B cell (primary cell): ENCODE results near the gene MTX2. TPM values are rescaled to one million over a fixed set of nuclear protein-coding genes. Genes with fewer than 3 reads are reported as not detected.

ENCODE experiments used
- ATAC-seq: fragments of 200-7000 bp; cut with Tn5 transposase; one replicate; pipeline ENCODE4 v1.10.0; 2021; ENCODE audit warnings: low read depth, mild to moderate bottlenecking, moderate number of reproducible peaks, moderate library complexity
- CTCF ChIA-PET: fragments of 350-600 bp; sonication (Branson Sonifier 250); formaldehyde crosslinking; loops from one replicate; lab custom pipeline; 2021; ENCODE audit warnings: antibody characterized with exemption, inconsistent platforms; lab: Charles Lee
- POLR2A ChIA-PET: fragments of 350-600 bp; sonication (Branson Sonifier 250); formaldehyde crosslinking; loops from one replicate; lab custom pipeline; 2021; ENCODE audit warnings: antibody characterized with exemption; lab: Charles Lee
- DNase-seq: peaks from one replicate; pipeline ENCODE4 v3.0.0; 2013
- H2AFZ ChIP-seq: 2 replicates; pipeline ENCODE4 v1.6.1; 2012; ENCODE audit warnings: mild to moderate bottlenecking, low read depth, low read length; ENCODE audit not compliant: insufficient read depth, poor library complexity, severe bottlenecking
- H3K27ac ChIP-seq, 2 donors: 1 replicate in 1 of 2; 2 replicates in 1 of 2; pipeline ENCODE4 v1.5.1; 2012 to 2013; ENCODE audit warnings: low read length in 2 of 2, mild to moderate bottlenecking in 2 of 2, moderate library complexity in 1 of 2
- H3K27me3 ChIP-seq, 4 experiments: fragments of 200-600 bp in 1 of 4; sonication (generic) in 1 of 4; replicated peaks in 1 of 4; 1 replicate in 2 of 4; 2 replicates in 2 of 4; pipeline versions ENCODE4 v1.6.1 to v1.7.0; 2013 to 2016; ENCODE audit warnings: low read length in 3 of 4, mild to moderate bottlenecking in 2 of 4, mixed read lengths in 1 of 4, moderate library complexity in 1 of 4; ENCODE audit not compliant: insufficient read depth in 4 of 4, control insufficient read depth in 3 of 4; ENCODE audit errors: control extremely low read depth in 1 of 4
- H3K36me3 ChIP-seq, 2 experiments: replicated peaks in 1 of 2; 1 replicate in 1 of 2; 2 replicates in 1 of 2; pipeline versions ENCODE4 v1.6.1 to v1.7.1; 2013; ENCODE audit warnings: low read length in 1 of 2; ENCODE audit not compliant: insufficient read depth in 2 of 2, control insufficient read depth in 1 of 2; ENCODE audit errors: control extremely low read depth in 1 of 2, extremely low read depth in 1 of 2
- H3K4me1 ChIP-seq, 2 donors: fragments of 200-600 bp in 1 of 2; sonication (generic) in 1 of 2; 1 replicate in 1 of 2; 2 replicates in 1 of 2; pipeline versions ENCODE4 v1.5.1 to v1.6.1; 2013 to 2017; ENCODE audit warnings: low read length in 2 of 2; ENCODE audit not compliant: control insufficient read depth in 2 of 2, insufficient read depth in 2 of 2
- H3K4me2 ChIP-seq: replicated peaks from 2 replicates; pipeline ENCODE3; 2012; ENCODE audit warnings: mild to moderate bottlenecking, low read depth, low read length; ENCODE audit not compliant: poor library complexity, severe bottlenecking
- H3K4me3 ChIP-seq, 5 experiments: fragments of 200-600 bp in 1 of 5; sonication (generic) in 1 of 5; 1 replicate in 3 of 5; 2 replicates in 2 of 5; pipeline versions ENCODE4 v1.5.1 to v1.7.0; 2011 to 2016; ENCODE audit warnings: low read length in 4 of 5, mild to moderate bottlenecking in 4 of 5, low read depth in 2 of 5, control low read depth in 1 of 5, moderate library complexity in 1 of 5; ENCODE audit not compliant: insufficient read depth in 1 of 5; ENCODE audit errors: control extremely low read depth in 1 of 5, extremely low read depth in 1 of 5
- H3K79me2 ChIP-seq: fragments of 200-600 bp; sonication (generic); one replicate; pipeline ENCODE4 v1.6.0; 2016; ENCODE audit warnings: low read length; ENCODE audit not compliant: control insufficient read depth, insufficient read depth
- H3K9ac ChIP-seq: fragments of 200-600 bp; sonication (generic); 2 replicates; pipeline ENCODE4 v1.6.1; 2017; ENCODE audit warnings: mild to moderate bottlenecking, low read length, moderate library complexity
- H3K9me3 ChIP-seq, 3 donors: one replicate each; pipeline versions ENCODE4 v1.6.1 to v1.7.1; 2013; ENCODE audit warnings: low read length in 2 of 3; ENCODE audit not compliant: control insufficient read depth in 2 of 3, insufficient read depth in 1 of 3; ENCODE audit errors: control extremely low read depth in 1 of 3
- H4K20me1 ChIP-seq: 2 replicates; pipeline ENCODE4 v1.6.0; 2012; ENCODE audit warnings: mild to moderate bottlenecking, low read length; ENCODE audit not compliant: insufficient read depth, control insufficient read depth, poor library complexity, severe bottlenecking
- H3K27ac Mint-ChIP-seq: one replicate; pipeline ENCODE4 v1.8.0; 2021; ENCODE audit warnings: mixed read lengths
- H3K27me3 Mint-ChIP-seq: one replicate; pipeline ENCODE4 v1.8.0; 2021; ENCODE audit warnings: mixed read lengths
- H3K4me1 Mint-ChIP-seq: one replicate; pipeline ENCODE4 v1.8.0; 2021; ENCODE audit warnings: mixed read lengths
- H3K4me3 Mint-ChIP-seq: one replicate; pipeline ENCODE4 v1.8.0; 2021; ENCODE audit warnings: mixed read lengths
- H3K9me3 Mint-ChIP-seq: one replicate; pipeline ENCODE4 v1.8.0; 2022; ENCODE audit warnings: mixed read lengths; ENCODE audit not compliant: insufficient read depth
- CTCF ChIP-seq: fragments of 200-600 bp; IDR thresholded peaks from one replicate; pipeline ENCODE4 v1.8.0; 2022; ENCODE audit warnings: antibody characterized with exemption, mild to moderate bottlenecking
- EZH2 ChIP-seq: IDR thresholded peaks from 2 replicates; pipeline ENCODE4 v1.6.1; 2012; ENCODE audit warnings: borderline replicate concordance, low read depth, mild to moderate bottlenecking, moderate library complexity, low read length; ENCODE audit not compliant: insufficient read depth, poor library complexity, severe bottlenecking
- WGBS: methylation state at CpG from one replicate; pipeline ENCODE4 v1.1.5; 2013; ENCODE audit warnings: missing lambda C conversion rate; ENCODE audit not compliant: insufficient coverage; 5-methylcytosine and 5-hydroxymethylcytosine counted together
- intact Hi-C: fragments of 100-400 bp; cut with micrococcal nuclease; formaldehyde crosslinking; loops from one replicate; pipeline ENCODE4 v1.10.0; 2022
- polyA plus RNA-seq: library from polyadenylated mRNA; depleted of rRNA; stranded (reverse); fragments of >200 nt; gene quantifications from 2 replicates; pipeline ENCODE4 v1.2.3, GENCODE V29; 2012
- total RNA-seq, 2 donors: library from RNA; stranded (reverse); fragments of 120-200 nt in 1 of 2; gene quantifications; 1 replicate in 1 of 2; 2 replicates in 1 of 2; pipeline versions ENCODE4 v1.2.3 to v1.2.4, GENCODE V29; 2013 to 2022

MTX2 gene
- total and polyA plus RNA-seq, 2 donors (not counting 1 experiment from before 2014, with no cell fraction given), result 11.2 to 11.5 TPM

GRCh38 chr2:176278927-176279326 is 9.7 kb downstream of the MTX2 start:
- Mint-ChIP-seq H3K9me3 (no peaks in the 10 kb centered on the region), H3K27ac (no peak overlapping the region), H3K4me1 (peaks cover 22% of the 10 kb centered on the region), H3K4me3 (no peak overlapping the region), H3K27me3 (no peaks in the 10 kb centered on the region)
- ChIA-PET POLR2A (interaction anchor here (1.2 kb wide), 1 partner anchor 39 kb away, joined by 3 read pairs; no protein-coding TSS in a partner anchor), CTCF (no interaction called here)
- DNase-seq, result no peak
- H3K4me1 ChIP-seq, result peaks cover 0 to 6% of the 10 kb centered on the region in 2 donors
- no peak for ATAC-seq
- no peak overlapping the region for H3K9ac ChIP-seq
- no peak overlapping the region for H3K4me2 ChIP-seq
- peaks cover 10% of the 10 kb centered on the region for H4K20me1 ChIP-seq
- H2AFZ ChIP-seq, result no peak overlapping the region
- H3K4me3 ChIP-seq, result no peak overlapping the region
- TF ChIP-seq EZH2, result no peak
- no peak for TF ChIP-seq CTCF
- no CpG with 5 or more reads among the region's 1 CpG for WGBS
- no peak overlapping the region for H3K27ac ChIP-seq
- H3K27me3 ChIP-seq, result no peaks in the 10 kb centered on the region
- H3K79me2 ChIP-seq, result peaks cover 52% of the 10 kb centered on the region
- H3K36me3 ChIP-seq, result no peaks in the 10 kb centered on the region
- intact Hi-C loops, result no loop called here
- no peaks in the 10 kb centered on the region for H3K9me3 ChIP-seq

DNA sequence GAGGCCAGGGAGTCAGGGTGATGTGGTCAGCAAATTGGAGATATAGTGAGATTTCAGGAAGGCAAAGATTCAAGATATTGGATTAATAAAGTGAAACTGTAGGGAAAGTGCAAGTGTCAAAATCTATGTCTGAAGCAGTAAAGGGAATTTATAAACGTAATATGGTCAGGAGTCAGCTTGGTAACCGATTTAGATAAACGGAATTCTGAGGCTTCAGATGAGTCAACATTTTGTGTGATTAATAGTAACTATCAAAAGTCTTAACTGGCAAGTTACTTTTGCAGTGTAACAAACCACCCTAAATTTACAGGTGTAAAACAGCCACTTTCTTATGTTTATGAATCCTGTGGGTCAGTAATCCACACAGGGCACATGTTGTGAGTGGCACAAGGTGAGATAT is 10.9 kb downstream of the MTX2 start:
- H3K9me3 Mint-ChIP-seq, result no peaks in the 10 kb centered on the region
- no peak overlapping the region for H3K27ac Mint-ChIP-seq
- peaks cover 4% of the 10 kb centered on the region for H4K20me1 ChIP-seq
- TF ChIP-seq CTCF (no peak), EZH2 (no peak)
- H2AFZ ChIP-seq, result no peak overlapping the region
- ChIA-PET POLR2A (no interaction called here), CTCF (no interaction called here)
- WGBS, result 91% methylated on average over 1 of the region's 3 CpGs
- H3K27me3 ChIP-seq, result no peaks in the 10 kb centered on the region
- peaks cover 0 to 6% of the 10 kb centered on the region in 2 donors for H3K4me1 ChIP-seq
- H3K27me3 Mint-ChIP-seq, result no peaks in the 10 kb centered on the region
- H3K9ac ChIP-seq, result no peak overlapping the region
- no peaks in the 10 kb centered on the region for H3K9me3 ChIP-seq
- H3K4me3 ChIP-seq, result no peak overlapping the region
- H3K4me1 Mint-ChIP-seq, result peaks cover 21% of the 10 kb centered on the region
- H3K27ac ChIP-seq, result no peak overlapping the region
- intact Hi-C loops, result no loop called here
- H3K4me2 ChIP-seq, result no peak overlapping the region
- H3K36me3 ChIP-seq, result no peaks in the 10 kb centered on the region
- H3K79me2 ChIP-seq, result peaks cover 42% of the 10 kb centered on the region
- H3K4me3 Mint-ChIP-seq, result no peak overlapping the region
- DNase-seq, result no peak
- ATAC-seq, result no peak
